Activated CD4-positive, alpha-beta T cell treated with anti-CD3 and anti-CD28 coated beads for 48 hours (primary cell): ENCODE measurements around the gene PHF5A.
"Not testable (repeated sequence)": the region's sequence is repeated elsewhere in the genome, so short reads cannot be mapped to it uniquely, and the experiment has no call there.

Experiments used
- DNase-seq: peaks from one replicate; pipeline ENCODE4 v3.0.0-alpha.2; 2020

The PHF5A gene

DNA sequence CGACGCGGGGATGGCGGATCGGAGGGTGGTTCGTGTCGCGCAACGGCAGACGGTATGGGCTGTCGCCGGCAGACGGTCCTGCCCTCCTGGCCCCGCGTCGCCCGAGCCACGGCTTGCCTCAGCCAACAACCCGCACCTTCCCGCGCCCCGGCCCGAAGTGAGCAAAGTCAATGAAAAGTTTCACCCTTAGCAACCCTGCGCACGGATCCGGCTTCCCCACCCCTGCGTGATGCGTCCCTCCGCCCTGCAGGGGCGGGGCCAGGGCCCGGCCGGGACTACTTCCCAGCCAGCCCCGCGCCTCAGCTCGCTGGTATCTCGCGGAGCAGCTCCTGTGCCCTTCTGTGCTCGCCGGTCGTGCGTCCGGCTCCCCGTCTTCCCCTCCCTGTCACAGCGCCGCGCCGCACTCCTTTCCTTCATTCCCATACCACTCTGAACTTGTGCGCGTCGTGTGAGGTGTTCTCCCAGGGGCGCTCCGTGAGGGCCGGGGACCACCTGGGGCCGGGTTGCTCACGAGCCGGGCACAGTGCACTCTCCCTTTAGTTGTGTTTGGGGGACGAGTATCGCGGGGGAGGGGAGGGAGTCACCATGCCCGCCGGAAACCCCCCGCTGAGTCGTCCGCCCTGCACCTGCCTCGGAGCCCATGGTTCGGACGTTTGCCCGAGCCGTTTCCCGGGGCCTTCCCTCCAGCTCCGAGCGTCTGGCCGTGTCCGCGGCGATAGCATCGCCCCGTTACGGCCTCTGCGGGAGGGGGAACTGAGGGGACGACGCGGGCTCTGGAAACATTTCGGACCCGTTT is 21.7 kb downstream of the PHF5A start, which contains the start of gene TOB2:
Gene TOB2, minus strand, starts transcription at position 163 of the 796 bp plus-strand sequence. CDS start 9,456 bp downstream, outside the sequence.
- DNase-seq = peak; percentile 96

DNA sequence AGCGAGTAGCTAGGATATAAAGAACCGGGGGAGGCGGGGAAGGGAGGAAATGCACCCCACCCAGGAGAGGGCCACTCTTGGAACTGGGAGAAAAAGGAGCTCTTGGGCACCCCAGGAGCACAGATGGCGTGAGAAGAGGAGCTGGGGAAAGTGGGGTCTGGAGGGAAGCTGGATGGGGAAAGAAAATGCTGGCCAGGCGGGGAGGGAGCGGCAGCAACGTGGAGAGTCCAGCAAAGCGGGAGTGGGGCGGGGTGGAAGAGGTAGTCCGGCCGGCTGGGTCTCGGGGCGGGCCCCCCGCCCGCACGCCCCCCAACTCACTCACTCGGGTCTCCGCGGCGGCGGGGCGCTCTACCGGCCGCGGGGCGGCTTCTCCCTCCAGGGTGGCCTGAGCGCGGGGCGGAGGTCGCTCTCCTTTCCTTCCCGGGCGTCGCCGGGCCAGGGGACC is 22.4 kb downstream of the PHF5A start:
- peak; percentile 25 for DNase-seq

GRCh38 chr22:41445129-41446056 is 23.1 kb downstream of the PHF5A start:
- DNase-seq = peak; percentile 50

GRCh38 chr22:41444360-41445128 is 23.9 kb downstream of the PHF5A start:
- DNase-seq = peak; percentile 91

DNA sequence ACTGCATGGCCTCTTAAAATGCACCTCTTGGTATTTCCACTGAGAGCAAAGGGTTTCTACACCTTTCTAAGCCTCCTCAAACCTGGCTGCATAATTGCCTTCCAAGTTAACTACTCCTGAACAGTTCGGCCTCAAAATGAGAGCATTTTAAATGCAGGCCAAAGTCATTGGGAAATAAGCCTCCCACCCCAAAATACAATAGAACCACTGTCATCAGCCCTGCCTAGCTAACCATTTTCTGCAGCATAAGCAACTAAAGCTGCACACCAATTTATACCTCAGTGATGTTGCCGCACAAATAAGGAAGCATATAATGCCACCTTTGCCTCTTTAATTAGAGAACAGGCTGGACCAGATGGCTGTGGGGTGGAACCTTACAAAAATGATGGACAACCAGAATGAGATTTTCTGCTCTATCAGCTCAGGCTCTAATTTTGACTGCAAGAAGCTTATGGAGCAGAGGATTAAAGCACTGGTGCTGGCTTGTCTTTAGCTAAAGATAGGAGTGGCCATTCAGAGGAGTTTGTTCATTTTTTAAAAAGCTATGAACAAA is 26.2 kb downstream of the PHF5A start:
- no peak for DNase-seq

GRCh38 chr22:41440511-41440910 is 28.0 kb downstream of the PHF5A start:
- DNase-seq = not testable (repeated sequence)

DNA sequence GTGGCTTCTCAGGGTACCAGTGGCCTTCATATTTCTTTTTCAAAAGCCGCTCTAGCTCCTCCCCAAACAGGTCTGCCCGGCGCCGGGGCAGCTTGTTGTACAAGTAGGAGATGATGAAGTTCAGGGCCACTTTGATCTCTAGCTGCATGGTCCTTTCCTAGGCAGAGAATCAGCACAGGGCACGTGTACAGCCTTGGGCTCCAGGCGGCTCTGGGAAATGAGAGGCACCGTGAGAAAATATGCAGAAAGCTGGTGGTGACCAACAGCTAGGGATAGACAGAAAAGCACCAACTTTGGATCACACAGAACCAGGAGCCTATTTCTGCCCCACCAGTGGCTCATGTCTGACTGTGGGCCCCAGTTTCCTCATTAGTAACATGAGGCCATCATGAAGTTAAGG is 31.3 kb downstream of the PHF5A start:
- no peak for DNase-seq

- no peak for DNase-seq
Observed at GRCh38 chr22:41436322-41437113, 32.0 kb downstream of the PHF5A start.

- no peak for DNase-seq
Observed at GRCh38 chr22:41435560-41435959, 32.9 kb downstream of the PHF5A start.

GRCh38 chr22:41434361-41435003 is 34.0 kb downstream of the PHF5A start:
- DNase-seq = not testable (repeated sequence)

GRCh38 chr22:41433480-41433879 is 35.0 kb downstream of the PHF5A start:
- not testable (repeated sequence) for DNase-seq

GRCh38 chr22:41431656-41432055 is 36.8 kb downstream of the PHF5A start:
- DNase-seq = no peak

DNA sequence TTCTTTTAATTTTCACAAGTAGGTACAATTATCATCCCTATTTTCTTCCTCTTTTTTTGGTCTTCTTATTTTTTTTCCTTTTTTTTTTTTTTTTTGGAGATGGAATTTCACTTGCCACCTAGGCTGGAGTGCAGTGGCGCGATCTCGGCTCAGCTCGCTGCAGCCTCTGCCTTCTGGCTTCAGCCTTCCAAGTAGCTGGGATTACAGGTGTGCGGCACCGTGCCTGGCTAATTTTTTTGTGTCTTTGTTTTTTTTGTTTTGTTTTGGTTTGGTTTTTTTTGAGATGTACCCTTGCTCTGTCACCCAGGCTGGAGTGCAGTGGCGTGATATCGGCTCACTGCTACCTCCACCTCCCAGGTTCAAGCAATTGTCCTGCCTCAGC is 38.5 kb downstream of the PHF5A start:
- no peak for DNase-seq

DNA sequence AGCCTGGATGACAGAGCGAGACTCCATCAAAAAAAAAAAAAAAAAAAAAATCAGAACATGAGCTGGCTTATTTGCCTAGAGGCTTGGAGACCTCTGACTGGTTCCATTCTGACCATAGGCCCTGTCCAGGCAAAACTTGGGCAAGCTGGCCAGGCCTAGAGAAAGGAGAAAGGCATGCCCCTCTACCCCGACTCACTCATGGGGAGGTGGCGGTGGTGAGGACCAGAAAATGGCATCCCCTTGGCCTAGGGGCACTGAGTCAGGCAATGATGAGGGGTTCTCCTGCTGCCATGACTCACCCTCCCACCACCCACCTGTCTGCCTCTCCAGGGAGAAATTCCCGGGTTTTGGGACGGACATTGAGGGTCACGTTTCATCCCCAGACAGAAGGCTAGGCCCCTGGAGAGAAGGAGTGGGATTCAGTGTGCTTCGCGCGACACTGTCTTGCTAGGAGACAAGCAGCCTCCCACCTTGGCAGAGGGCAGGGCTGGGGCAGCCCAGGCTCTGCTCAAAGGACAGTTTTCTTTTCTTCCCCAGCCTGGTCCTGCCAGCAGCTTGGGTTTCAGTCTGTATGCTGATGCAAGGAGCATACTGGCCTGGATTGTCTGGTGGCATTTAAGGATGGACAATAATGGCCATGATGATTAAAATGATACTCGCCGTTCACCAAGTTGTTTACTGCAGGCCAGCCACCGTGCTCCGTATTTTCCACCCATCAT is 39.1 kb downstream of the PHF5A start:
- DNase-seq = no peak

DNA sequence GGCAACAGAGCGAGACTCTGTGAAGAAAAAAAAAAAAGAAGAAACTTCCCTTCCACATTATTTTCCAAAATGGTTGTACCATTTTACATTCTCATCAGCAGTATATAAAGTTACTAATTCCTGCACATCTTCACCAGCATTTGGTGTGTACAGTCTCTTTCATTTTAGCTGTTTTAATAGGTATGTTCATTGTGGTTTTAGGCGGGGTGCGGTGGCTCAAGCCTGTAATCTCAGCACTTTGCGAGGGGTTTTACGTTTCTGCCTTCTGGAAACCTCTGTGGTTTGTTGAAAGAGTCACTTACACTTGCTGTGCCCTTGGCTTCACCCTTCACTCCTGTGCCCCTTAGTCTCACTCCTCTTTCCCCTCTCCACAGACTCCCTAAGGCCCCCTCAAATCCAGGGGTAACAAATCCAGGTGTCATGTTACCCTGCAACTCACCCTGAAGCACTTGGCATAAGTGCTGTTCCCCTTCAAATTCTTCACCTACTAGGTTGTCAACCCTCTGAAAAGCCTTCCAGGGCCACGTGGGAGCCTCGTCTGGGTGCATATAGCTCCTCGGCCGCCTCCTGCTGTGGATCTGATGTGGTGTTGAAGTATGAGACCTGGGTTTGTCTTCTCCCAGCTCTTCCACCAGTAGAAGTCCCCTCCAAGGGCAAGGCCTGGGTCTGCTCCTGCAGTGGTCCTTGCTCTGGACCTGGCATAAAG is 42.7 kb downstream of the PHF5A start:
- DNase-seq = peak; percentile 53

DNA sequence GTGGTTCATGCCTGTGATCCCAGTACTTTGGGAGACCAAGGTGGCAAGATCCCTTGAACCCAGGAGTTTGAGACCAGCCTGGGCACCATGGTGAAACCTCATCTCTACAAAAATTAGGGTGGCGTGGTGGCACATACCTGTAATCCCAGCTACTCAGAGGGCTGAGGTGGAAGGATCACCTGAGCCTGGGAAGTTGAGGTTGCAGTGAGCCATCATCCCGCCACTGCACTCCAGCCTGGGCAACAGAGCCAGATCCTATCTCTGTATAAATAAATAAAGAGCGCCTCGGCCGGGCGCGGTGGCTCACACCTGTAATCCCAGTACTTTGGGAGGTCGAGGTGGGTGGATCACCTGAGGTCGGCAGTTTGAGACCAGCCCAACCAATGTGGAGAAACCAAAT is 49.8 kb downstream of the PHF5A start:
- DNase-seq = no peak

DNA sequence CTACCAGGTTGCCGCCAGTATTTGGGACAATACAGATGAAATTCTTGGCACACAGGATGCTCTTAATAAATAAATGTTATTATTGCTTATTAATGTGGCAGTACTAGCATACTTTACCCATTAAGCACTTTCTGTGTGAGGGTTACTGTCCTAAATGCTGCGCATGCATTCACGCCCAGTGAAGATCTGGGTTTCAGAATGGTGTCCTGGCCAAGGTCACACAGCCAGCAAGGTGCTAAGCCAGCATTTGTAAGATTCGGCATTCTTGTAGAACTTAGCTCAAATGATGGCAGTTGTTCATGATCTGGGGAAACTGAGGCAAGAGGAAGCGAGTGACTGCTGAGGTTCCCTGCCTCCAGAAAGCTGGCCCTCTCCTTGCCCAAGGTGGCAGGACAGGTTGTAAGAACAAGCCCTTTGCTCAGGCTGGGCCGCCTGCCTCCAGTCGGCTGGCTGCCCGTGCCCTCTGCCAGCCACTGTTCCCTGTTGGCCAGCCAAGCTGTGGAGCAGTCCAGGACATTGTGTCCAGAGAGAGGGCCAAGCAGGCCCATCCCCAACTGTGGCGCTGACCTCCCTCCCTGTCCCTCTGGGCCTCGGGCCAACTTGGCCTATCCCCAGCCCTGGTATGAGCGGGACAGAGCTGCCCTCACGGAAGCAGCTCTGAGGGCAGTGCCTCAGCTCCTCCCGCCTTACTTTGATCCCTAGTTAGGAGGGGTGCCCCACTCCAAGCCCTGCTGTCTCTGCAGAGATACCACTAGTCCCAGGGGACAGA is 50.7 kb downstream of the PHF5A start:
- DNase-seq = no peak

GRCh38 chr22:41415554-41415953 is 52.9 kb downstream of the PHF5A start:
- DNase-seq = no peak
